Measurements from ENCODE around the gene DCLRE1B.

Gene DCLRE1B

DNA sequence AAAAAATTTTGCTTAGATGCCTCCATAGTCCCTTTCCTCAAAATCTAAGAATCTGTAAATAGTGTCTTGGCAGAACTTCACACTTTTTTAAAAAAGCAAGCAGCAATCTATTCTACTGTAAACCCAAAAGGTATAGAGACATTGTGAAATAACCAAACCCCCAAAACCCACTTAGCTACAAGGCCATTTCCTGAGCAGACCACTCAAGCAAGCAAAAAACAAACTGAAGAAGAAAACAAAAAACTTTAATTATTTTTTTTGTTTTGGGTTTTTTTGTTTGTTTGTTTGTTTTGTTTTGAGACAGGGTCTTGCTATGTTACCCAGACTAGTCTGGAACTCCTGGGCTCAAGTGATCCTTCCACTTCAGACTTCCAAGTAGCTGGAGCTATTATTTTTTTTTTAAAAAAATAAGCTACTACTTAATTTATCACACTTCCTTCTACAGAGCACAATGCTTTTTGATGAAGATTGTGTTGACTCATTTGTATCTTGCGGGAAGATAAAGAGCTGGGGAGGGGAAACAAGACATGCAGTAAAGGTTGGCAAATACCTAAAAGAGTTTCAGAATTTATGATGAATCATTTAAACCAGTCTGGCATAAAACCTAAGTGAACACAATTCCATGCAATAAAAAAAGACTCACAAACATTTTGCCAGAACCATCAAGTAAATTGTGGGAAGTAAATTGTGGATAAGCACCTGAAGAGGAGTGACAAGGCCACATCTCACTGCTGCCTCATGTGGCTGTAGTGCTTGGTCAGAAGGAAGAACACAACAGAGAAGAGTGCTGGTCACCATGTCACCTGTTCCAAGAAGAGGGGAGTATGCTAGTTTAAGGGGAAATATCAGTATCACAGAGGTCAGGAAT, 30.9 kb upstream of the DCLRE1B start:
- ATAC-seq: peak; percentile 61
- no peaks in the 10 kb centered on the region for H3K27me3 Mint-ChIP-seq

DNA sequence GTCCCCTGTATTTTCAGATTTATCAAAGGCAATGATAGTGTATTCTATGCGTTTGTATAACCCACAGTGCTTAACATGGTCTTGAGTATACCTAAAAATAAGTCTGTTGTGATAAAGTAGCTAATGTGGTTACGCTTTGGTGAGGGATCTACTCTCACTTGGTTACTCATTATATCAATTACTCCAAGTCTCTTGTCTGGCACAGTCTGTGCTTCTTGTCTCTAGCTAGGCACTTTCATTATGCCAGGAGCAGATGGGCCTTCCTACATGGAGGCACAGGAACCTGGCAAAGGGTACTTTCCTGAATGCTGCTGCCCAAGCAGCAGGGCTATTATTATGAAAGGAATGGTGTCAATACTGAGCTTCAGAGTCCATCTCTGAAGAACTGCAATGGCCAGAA, 29.4 kb upstream of the DCLRE1B start:
- H3K27me3 Mint-ChIP-seq: no peaks in the 10 kb centered on the region
- H3K36me3 Mint-ChIP-seq (ENCODE audit: low read depth): peaks cover 7% of the 10 kb centered on the region
- H3K27ac Mint-ChIP-seq: peak overlapping the region; percentile 89
- H3K9me3 Mint-ChIP-seq: no peaks in the 10 kb centered on the region
- no peak for DNase-seq
- no peak for ATAC-seq
- no peak overlapping the region for H3K4me3 Mint-ChIP-seq
- peaks cover 76% of the 10 kb centered on the region for H3K4me1 Mint-ChIP-seq

More for the DNA sequence above, 30.9 kb upstream of the DCLRE1B start:
- Mint-ChIP-seq H3K27ac (peak overlapping the region; percentile 89), H3K36me3 (ENCODE audit: low read depth) (peaks cover 16% of the 10 kb centered on the region), H3K4me1 (peaks cover 73% of the 10 kb centered on the region), H3K4me3 (peak overlapping the region; percentile 48), H3K9me3 (no peaks in the 10 kb centered on the region)
- DNase-seq: peak; percentile 18

DNA sequence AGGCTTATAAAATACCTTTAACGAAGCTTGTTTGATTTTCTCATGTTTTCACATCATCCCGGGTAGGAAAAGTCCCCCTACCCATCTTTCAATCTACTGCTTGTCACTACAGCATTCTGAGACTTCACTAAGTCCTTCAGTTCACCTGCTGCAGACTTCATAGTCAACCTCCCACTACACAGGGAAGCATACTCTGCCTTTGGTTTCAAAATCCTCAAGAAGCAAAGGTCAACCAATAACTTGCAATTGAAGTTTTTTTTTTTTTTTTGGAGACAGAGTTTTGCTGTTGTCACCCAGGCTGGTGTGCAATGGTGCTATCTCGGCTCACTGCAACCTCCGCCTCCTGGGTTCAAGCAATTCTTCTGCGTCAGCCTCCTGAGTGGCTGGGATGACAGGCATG, 28.9 kb upstream of the DCLRE1B start:
- Mint-ChIP-seq H3K36me3 (ENCODE audit: low read depth) (peaks cover 6% of the 10 kb centered on the region), H3K27ac (no peak overlapping the region), H3K27me3 (no peaks in the 10 kb centered on the region), H3K4me3 (no peak overlapping the region), H3K4me1 (peaks cover 80% of the 10 kb centered on the region), H3K9me3 (no peaks in the 10 kb centered on the region)
- DNase-seq: no peak
- no peak for ATAC-seq

DNA sequence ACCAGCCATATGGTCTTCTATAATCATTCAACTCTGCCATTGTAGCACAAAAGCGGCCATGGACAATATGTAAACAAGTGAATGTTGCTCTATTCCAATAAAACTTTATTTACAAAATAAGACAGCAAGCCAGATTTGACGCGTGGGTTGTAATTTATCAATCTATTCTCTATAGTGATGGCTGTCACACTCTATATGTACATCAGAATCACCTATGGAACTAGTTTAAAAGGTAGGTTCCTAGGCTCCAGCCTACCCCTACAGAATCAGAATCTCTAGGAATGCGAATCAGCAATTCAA, 25.4 kb upstream of the DCLRE1B start:
- Mint-ChIP-seq H3K9me3 (no peaks in the 10 kb centered on the region), H3K4me3 (no peak overlapping the region), H3K4me1 (peaks cover 51% of the 10 kb centered on the region), H3K27ac (no peak overlapping the region), H3K27me3 (no peaks in the 10 kb centered on the region), H3K36me3 (ENCODE audit: low read depth) (peaks cover 4% of the 10 kb centered on the region)
- no peak for DNase-seq
- ATAC-seq: no peak

DNA sequence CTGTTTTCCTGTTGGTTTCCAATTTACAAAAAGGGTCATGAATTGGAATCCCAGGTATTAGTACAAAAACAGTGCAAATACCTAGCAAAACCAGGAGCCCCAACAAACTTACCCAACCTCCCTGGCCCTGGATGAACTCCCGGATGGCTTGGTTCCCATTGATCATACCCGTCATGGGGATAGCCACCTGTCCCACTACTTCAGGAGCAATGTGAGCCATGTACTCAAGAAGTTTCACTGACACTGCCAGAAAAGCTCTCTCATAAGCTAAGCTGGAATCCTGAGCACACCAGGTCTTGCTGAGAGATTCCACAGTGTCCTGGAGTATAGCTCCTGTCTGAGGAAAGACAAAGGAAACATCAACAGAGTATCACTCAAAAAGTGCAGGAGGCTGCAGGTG, 23.5 kb upstream of the DCLRE1B start:
- Mint-ChIP-seq H3K36me3 (ENCODE audit: low read depth) (peaks cover 4% of the 10 kb centered on the region), H3K4me3 (no peak overlapping the region), H3K4me1 (peaks cover 33% of the 10 kb centered on the region), H3K27ac (no peak overlapping the region), H3K9me3 (no peaks in the 10 kb centered on the region), H3K27me3 (no peaks in the 10 kb centered on the region)
- ATAC-seq (no peak), DNase-seq (no peak)

DNA sequence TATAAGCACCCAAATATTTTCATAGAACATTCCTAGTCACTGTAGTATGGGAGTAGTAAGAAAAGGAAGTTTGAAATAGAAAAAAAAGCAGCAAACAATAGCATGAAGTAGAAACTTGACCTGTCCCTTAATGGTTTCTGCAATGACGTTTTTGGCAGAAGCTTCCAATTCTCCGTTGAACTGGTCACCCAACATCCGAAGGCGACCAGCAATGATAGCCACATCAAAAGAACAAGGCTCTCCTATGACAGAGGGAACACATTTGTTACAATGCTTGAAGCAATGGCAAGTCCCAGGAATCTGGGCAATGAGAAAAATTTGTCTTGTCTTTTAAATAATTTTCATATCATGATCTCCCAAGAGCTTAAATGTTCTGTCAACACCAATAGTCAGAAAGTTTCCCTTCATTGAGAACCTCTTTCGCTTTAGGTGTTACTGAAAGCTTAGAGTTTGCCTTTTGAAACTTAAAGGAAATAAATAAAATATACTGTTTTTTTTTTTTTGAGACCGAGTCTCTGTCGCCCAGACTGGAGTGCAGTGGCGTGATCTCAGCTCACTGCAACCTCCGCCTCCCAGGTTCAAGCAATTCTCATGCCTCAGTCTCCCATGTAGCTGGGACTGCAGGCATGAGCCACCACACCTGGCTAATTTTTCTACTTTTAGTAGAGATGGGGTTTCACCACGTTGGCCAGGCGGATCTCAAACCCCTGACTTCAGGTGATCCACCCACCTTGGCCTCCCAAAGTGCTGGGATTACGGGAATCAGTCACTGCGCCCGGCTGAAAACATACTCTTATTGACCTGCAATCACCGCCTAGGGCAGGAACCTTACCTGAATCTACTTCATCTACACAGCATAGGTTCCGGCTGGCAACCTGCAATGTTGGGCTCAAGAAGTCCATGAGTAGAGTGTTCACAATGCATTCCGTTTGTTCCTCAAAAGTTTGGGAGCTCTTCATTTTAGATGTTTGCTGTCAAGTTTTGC, 18.4 kb upstream of the DCLRE1B start:
- H3K36me3 Mint-ChIP-seq (ENCODE audit: low read depth): peaks cover 5% of the 10 kb centered on the region
- DNase-seq: no peak
- no peak overlapping the region for H3K4me3 Mint-ChIP-seq
- H3K4me1 Mint-ChIP-seq: peaks cover 15% of the 10 kb centered on the region
- no peaks in the 10 kb centered on the region for H3K9me3 Mint-ChIP-seq
- no peak overlapping the region for H3K27ac Mint-ChIP-seq
- no peak for ATAC-seq
- no peaks in the 10 kb centered on the region for H3K27me3 Mint-ChIP-seq

DNA sequence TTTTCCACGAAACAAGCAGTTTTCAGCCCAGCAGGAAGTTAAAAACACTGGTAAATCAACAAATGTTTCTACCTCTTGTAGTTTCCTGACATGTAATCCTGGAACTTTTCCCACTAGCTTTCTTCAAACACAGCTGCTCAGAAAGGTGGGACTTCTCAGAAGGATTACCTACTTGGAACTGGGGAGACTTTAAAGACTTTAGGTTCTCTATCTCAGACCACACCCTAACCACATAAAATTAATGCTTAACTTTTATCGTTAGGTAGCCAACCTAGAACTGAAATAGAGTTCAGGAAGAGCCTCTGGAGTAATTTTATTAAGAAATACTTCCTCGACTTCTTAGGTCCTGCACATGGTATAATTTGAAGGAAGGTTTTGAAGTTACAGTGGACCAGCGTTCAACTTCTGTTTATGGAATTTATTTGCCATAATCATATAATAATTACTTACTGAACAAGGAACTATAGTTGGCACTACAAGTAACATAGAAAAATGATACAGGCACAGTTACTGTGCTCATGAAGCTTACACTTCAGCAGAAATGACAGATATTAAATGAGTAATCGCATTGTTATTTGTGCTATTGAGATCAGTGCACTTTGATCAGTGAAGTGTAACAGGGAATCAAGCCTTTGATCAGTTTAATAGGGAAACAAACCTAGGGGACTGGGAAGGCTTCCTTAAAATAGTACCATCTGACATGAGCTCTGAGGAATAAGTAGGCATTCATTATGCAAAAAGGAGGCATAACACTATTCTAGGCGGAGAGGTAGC, 17.5 kb upstream of the DCLRE1B start, which contains the start of gene BCL2L15:
Gene BCL2L15, minus strand, starts transcription at position 180 of the 774 bp plus-strand sequence. CDS start 206 bp downstream, outside the sequence.
- Mint-ChIP-seq H3K27ac (no peak within 1 kb of the TSS), H3K4me1 (peaks cover 15% of the 10 kb centered on the region), H3K36me3 (ENCODE audit: low read depth) (peaks cover 5% of the 10 kb centered on the region), H3K4me3 (no peak within 1 kb of the TSS), H3K27me3 (no peaks in the 10 kb centered on the region), H3K9me3 (no peaks in the 10 kb centered on the region)
- DNase-seq (no peak), ATAC-seq (no peak)

DNA sequence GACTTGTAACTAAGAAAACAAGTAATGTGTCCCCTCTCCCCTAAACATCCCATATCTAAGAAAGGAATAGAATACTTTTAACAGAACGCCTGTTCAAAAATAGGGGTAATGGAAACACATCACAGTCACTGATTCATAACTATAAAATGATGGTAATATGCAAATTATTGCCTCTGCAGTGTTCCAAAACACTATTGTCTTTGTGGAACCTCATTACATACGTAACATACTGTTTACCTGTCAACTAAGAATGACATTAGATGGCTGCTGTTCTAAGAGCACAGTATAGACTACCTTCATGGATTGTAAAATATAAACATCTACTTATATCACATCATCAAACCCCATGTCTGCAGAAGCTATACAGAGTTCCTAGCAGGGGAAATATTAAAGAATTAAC, 14.3 kb upstream of the DCLRE1B start:
- no peaks in the 10 kb centered on the region for H3K9me3 Mint-ChIP-seq
- ATAC-seq: no peak

DNA sequence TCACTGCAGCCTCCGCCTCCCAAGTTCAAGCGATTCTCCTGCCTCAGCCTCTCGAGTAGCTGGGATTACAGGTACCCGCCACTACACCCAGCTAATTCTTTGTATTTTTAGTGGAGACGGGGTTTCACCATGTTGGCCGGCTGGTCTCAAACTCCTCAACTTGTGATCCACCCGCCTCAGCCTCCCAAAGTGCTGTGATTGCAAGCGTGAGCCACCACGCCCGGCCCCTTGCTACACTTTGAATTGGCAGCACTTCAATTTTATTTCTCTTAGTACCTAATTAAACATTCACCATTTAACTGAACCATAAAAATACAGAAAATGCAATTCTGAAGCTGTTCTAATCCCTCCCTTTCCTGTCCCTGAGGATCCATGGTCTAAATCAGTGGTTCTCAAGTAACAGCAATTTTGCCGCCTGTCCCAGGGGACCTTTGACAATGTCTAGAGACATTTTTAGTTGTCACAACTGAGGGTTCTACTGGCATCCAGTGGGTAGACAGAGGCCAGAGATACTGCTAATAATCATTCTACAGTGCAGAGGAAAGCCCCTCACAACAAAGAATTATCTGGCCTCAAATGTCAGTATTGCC, 13.4 kb upstream of the DCLRE1B start:
- H3K36me3 Mint-ChIP-seq (ENCODE audit: low read depth): peaks cover 25% of the 10 kb centered on the region
- peaks cover 15% of the 10 kb centered on the region for H3K4me1 Mint-ChIP-seq
- DNase-seq (no peak), ATAC-seq (no peak)
- no peak overlapping the region for H3K27ac Mint-ChIP-seq
- no peaks in the 10 kb centered on the region for H3K27me3 Mint-ChIP-seq
- no peak overlapping the region for H3K4me3 Mint-ChIP-seq
- H3K9me3 Mint-ChIP-seq: no peaks in the 10 kb centered on the region

More for the DNA sequence above, 14.3 kb upstream of the DCLRE1B start:
- no peaks in the 10 kb centered on the region for H3K27me3 Mint-ChIP-seq
- H3K36me3 Mint-ChIP-seq (ENCODE audit: low read depth): peaks cover 17% of the 10 kb centered on the region
- H3K4me3 Mint-ChIP-seq: no peak overlapping the region
- peak overlapping the region; percentile 36 for H3K27ac Mint-ChIP-seq
- peaks cover 15% of the 10 kb centered on the region for H3K4me1 Mint-ChIP-seq
- no peak for DNase-seq

DNA sequence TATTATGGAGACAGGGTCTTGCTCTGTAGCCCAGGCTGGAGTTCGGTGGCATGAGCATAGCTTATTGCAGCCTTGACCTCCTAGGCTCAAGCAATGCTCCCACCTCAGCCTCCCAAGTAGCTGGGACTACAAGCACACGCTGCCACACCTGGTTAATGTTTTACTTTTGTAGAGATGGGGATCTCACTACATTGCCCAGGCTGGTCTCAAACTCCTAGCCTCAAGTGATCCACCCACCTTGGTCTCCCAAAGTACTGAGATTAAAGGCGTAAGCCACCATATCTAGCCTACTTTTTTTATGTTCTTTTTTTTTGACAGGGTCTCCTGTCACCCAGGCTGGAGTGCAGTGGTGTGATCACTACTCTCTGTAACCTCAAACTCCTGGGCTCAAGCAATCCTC, 11.9 kb upstream of the DCLRE1B start:
- no peaks in the 10 kb centered on the region for H3K9me3 Mint-ChIP-seq
- H3K27me3 Mint-ChIP-seq: no peaks in the 10 kb centered on the region
- DNase-seq (no peak), ATAC-seq (no peak)
- H3K4me3 Mint-ChIP-seq: no peak overlapping the region
- H3K36me3 Mint-ChIP-seq (ENCODE audit: low read depth): peaks cover 30% of the 10 kb centered on the region
- H3K4me1 Mint-ChIP-seq: peaks cover 7% of the 10 kb centered on the region
- no peak overlapping the region for H3K27ac Mint-ChIP-seq

DNA sequence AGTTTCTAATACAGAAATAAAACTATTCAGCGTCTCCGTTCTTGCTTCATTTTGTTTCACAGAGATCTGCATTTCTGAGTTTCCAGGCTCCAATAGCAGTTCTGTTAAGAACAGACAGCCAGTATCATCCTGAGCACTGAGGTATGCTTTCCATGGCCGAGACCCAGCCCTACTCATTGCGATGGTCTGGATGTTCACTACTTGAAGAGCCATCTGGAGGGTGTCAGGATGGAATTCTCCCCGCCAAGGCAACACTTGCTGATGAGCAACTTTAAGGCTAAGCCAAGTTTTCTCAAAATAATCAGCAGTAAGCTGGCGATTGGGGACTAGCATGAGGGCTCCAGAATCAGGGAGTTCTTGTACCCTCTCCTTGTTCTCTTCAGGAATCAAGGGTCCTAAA, 10.0 kb upstream of the DCLRE1B start:
- Mint-ChIP-seq H3K9me3 (no peaks in the 10 kb centered on the region), H3K36me3 (ENCODE audit: low read depth) (peaks cover 48% of the 10 kb centered on the region), H3K4me1 (peaks cover 20% of the 10 kb centered on the region), H3K4me3 (no peak overlapping the region), H3K27me3 (no peaks in the 10 kb centered on the region), H3K27ac (no peak overlapping the region)
- DNase-seq (no peak), ATAC-seq (no peak)

DNA sequence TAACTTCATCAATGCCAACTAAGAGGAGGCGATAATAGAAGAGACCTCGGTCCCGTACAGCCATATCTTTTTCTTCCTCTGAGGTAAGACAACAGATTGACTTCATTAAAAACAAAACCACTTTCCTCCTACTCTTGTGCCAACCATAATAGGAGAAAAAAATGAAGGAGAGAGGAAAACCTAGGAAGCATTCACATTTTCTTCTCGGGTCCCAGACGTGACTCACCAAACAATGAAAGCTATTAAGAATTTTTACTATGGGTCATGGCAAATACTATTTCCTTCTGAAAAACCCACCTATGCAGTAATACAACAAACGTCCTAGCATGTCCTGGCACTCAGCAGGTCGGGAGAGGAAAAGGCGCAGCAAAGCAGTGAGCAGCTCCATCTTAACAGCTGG, 9.2 kb upstream of the DCLRE1B start:
- DNase-seq: no peak
- no peak for ATAC-seq
- H3K36me3 Mint-ChIP-seq (ENCODE audit: low read depth): peaks cover 53% of the 10 kb centered on the region
- H3K4me1 Mint-ChIP-seq: peaks cover 14% of the 10 kb centered on the region
- H3K27me3 Mint-ChIP-seq: no peaks in the 10 kb centered on the region
- no peak overlapping the region for H3K4me3 Mint-ChIP-seq
- no peaks in the 10 kb centered on the region for H3K9me3 Mint-ChIP-seq
- no peak overlapping the region for H3K27ac Mint-ChIP-seq

DNA sequence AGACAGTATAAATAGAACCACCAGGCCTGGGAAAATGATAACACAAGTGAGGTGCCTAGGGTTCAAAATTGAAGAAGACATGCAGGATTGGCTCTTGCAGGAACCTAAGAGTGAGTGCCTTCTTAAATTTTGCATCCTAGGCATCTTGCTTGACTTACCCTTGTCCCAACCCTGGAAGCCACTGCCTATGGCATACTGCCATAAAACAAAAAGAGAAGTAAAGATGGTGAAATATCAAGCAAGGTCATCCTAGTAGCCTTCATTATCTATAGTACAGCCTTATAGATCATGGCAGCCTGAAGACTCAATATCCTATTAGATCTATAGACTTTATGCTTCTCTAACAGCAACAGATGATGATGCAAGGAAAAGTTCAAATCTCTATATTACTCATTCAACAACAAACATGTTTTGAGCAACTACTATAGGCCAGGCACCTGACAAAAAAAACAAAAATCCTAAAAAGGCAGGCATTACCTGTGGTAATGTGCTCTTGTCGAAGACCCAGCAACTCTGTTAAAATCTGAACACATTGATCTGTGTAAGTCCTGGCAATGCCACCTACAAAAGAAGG, 6.8 kb upstream of the DCLRE1B start:
- DNase-seq: no peak
- peaks cover 73% of the 10 kb centered on the region for H3K36me3 Mint-ChIP-seq (ENCODE audit: low read depth)
- no peak for ATAC-seq
- peaks cover 38% of the 10 kb centered on the region for H3K4me1 Mint-ChIP-seq
- no peak overlapping the region for H3K4me3 Mint-ChIP-seq
- no peaks in the 10 kb centered on the region for H3K9me3 Mint-ChIP-seq
- no peaks in the 10 kb centered on the region for H3K27me3 Mint-ChIP-seq
- H3K27ac Mint-ChIP-seq: no peak overlapping the region

DNA sequence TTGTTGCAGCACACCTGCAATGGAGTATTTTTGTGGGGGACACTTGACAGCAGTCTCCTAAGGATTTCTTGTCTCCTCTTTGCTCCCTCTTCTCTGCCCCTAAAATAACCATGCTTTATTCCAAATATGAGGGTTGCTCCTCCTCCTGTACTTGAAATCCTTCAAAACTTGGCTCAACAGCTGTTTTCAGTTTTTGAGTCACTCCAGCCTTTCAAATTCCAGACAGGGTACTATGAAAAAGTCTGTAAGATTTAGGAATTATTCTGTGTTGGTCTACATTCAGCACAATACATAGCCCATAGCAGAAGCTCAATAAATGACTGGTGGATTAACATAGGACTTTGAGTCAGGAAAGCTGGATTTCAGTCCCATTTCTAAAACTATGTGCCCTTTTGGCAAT, 6.0 kb upstream of the DCLRE1B start:
- no peak for ATAC-seq
- no peaks in the 10 kb centered on the region for H3K9me3 Mint-ChIP-seq
- peaks cover 44% of the 10 kb centered on the region for H3K4me1 Mint-ChIP-seq
- H3K4me3 Mint-ChIP-seq: no peak overlapping the region
- peaks cover 74% of the 10 kb centered on the region for H3K36me3 Mint-ChIP-seq (ENCODE audit: low read depth)
- peak overlapping the region; percentile 23 for H3K27ac Mint-ChIP-seq
- H3K27me3 Mint-ChIP-seq: no peaks in the 10 kb centered on the region
- no peak for DNase-seq
